RWPE2 (cell line): ENCODE data around the gene SSC5D.
A peak's percentile ranks its signal among the peaks of the same experiment; 100 is the strongest.

ENCODE experiments used
- ATAC-seq: fragments of 200-7000 bp; cut with Tn5 transposase; 3 replicates; pipeline ENCODE4 v1.9.1; 2021; ENCODE audit warnings: low read depth
- DNase-seq: peaks from one replicate; pipeline ENCODE4 v3.0.0-alpha.2; 2020; ENCODE audit warnings: low spot score
- H3K27ac ChIP-seq: fragments of 450-650 bp; 2 replicates; pipeline ENCODE4 v1.5.1; 2017; ENCODE audit warnings: mild to moderate bottlenecking; ENCODE audit not compliant: poor library complexity, severe bottlenecking
- H3K27me3 ChIP-seq: fragments of 250-450 bp; sonication (Bioruptor Pico); 2 replicates; pipeline ENCODE4 v1.5.1; 2021; ENCODE audit warnings: mild to moderate bottlenecking, moderate library complexity; ENCODE audit not compliant: insufficient read depth, poor library complexity, severe bottlenecking
- H3K36me3 ChIP-seq: fragments of 250-450 bp; sonication (Bioruptor Pico); 2 replicates; pipeline ENCODE4 v1.5.1; 2020; ENCODE audit warnings: low read depth, mild to moderate bottlenecking, moderate library complexity
- H3K4me1 ChIP-seq: fragments of 250-450 bp; sonication (Bioruptor Pico); 2 replicates; pipeline ENCODE4 v1.5.1; 2021; ENCODE audit warnings: mild to moderate bottlenecking, moderate library complexity; ENCODE audit not compliant: insufficient read depth, poor library complexity, severe bottlenecking
- H3K4me3 ChIP-seq: fragments of 250-450 bp; sonication (Bioruptor Pico); 2 replicates; pipeline ENCODE4 v1.5.1; 2021; ENCODE audit warnings: mild to moderate bottlenecking, moderate library complexity; ENCODE audit not compliant: severe bottlenecking
- H3K9me3 ChIP-seq: fragments of 250-450 bp; sonication (Bioruptor Pico); 2 replicates; pipeline ENCODE4 v1.5.1; 2021; ENCODE audit warnings: mild to moderate bottlenecking, moderate library complexity; ENCODE audit not compliant: severe bottlenecking
- TF ChIP-seq, protein P1 (sequence below): fragments of 450-650 bp; IDR thresholded peaks from one replicate; pipeline ENCODE4 v1.5.1; 2017; ENCODE audit warnings: mild to moderate bottlenecking, moderate library complexity; ENCODE audit not compliant: poor library complexity, severe bottlenecking

SSC5D gene

DNA sequence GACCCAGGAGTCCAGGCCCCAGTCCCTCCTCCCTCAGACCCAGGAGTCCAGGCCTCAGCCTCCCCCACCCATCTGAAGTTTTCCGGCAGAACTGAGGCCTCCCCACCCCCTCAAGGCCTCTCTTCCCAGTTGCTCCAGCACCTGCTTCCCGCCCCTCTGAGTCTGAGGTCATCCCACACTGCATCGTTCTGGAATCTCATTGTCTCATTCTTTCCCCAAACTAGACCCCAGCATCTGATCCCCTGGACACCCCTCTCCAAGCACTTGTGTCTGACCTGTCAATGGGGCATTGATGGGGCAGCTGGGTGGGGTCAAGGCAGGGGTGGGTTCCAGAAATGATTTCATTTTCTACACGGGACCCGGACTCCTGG lies 49.5 kb downstream of the SSC5D start:
- TF ChIP-seq, protein P1, sequence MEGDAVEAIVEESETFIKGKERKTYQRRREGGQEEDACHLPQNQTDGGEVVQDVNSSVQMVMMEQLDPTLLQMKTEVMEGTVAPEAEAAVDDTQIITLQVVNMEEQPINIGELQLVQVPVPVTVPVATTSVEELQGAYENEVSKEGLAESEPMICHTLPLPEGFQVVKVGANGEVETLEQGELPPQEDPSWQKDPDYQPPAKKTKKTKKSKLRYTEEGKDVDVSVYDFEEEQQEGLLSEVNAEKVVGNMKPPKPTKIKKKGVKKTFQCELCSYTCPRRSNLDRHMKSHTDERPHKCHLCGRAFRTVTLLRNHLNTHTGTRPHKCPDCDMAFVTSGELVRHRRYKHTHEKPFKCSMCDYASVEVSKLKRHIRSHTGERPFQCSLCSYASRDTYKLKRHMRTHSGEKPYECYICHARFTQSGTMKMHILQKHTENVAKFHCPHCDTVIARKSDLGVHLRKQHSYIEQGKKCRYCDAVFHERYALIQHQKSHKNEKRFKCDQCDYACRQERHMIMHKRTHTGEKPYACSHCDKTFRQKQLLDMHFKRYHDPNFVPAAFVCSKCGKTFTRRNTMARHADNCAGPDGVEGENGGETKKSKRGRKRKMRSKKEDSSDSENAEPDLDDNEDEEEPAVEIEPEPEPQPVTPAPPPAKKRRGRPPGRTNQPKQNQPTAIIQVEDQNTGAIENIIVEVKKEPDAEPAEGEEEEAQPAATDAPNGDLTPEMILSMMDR = no peak
- Histone ChIP-seq H3K27ac (no peak overlapping the region), H3K27me3 (no peaks in the 10 kb centered on the region), H3K4me3 (no peak overlapping the region), H3K36me3 (no peaks in the 10 kb centered on the region), H3K9me3 (no peaks in the 10 kb centered on the region), H3K4me1 (no peaks in the 10 kb centered on the region)
- no peak for DNase-seq
- ATAC-seq = 0 out of 3 replicates have a peak, but pooled peaks have one; percentile 33

DNA sequence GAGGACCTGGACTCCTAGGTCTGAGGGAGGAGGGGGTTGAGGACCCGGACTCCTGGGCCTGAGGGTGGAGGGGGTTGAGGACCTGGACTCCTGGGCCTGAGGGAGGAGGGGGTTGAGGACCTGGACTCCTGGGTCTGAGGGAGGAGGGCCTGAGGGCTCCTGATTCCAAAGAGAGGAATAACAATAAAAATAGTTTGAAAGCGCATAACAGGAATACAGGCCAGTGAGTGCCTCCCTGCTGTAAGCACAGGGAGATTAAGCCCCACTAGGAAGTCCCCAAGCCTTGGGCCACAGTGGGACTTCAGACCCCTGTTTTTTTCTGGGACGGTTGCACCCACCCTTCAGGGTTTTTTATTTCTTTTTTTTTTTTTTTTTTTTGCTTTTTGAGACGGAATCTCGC lies 49.9 kb downstream of the SSC5D start:
- Histone ChIP-seq H3K27ac (no peak overlapping the region), H3K9me3 (no peaks in the 10 kb centered on the region), H3K27me3 (no peaks in the 10 kb centered on the region), H3K4me3 (no peak overlapping the region), H3K4me1 (no peaks in the 10 kb centered on the region), H3K36me3 (no peaks in the 10 kb centered on the region)
- ATAC-seq (no peak), DNase-seq (no peak)
- TF ChIP-seq, protein P1 = no peak

DNA sequence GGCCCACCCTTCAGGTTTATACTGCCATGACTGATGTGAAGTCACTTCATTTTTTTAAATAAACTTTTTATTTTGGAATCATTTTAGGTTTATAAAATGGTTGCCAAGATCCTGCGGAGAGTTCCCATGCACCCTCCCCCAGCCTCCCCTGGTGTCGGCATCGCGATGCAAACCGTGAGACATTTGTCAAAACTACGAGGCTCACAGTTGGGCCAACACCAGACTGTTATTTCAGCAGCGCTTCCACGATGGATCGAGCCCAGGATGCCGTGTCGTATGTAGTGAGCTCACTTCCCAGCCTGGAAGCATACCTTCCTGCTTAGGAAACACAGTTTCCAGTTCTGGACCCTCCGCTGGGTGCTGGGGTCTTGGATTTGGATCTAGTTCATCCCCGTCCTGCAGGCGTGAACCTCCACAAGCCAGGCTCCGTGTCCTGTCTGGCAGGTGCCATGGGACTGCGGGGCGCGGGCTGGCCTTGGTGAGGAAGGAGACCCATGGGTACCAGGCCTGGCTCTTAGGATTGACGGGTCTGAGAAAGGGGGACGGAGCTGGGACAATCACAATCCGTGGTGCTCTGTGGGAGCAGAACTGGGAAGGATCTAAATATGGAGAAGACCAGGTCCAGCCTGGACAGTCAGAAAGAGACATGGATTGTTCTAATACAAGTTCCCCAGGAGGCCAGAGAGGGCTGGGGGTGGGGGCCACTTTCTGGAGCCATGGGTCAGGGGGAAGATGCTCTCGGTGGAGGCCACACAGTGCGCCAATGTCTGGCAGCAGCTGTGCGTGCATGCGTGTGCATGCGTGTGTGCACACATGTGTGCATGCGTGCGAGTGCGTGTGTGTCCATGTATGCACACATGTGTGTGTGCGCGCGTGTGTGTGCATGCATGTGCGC lies 51.1 kb downstream of the SSC5D start:
- Histone ChIP-seq H3K36me3 (no peaks in the 10 kb centered on the region), H3K27ac (no peak overlapping the region), H3K9me3 (no peaks in the 10 kb centered on the region), H3K27me3 (no peaks in the 10 kb centered on the region), H3K4me1 (no peaks in the 10 kb centered on the region), H3K4me3 (no peak overlapping the region)
- DNase-seq (no peak), ATAC-seq (no peak)
- TF ChIP-seq, protein P1 = no peak

- Histone ChIP-seq H3K27ac (no peak overlapping the region), H3K4me1 (no peaks in the 10 kb centered on the region), H3K36me3 (no peaks in the 10 kb centered on the region), H3K9me3 (no peaks in the 10 kb centered on the region), H3K27me3 (no peaks in the 10 kb centered on the region), H3K4me3 (no peak overlapping the region)
- no peak for DNase-seq
- TF ChIP-seq, protein P1 = no peak
- no peak for ATAC-seq
Measured at GRCh38 chr19:55540619-55541018, 52.4 kb downstream of the SSC5D start.

- H3K4me3 ChIP-seq = no peak overlapping the region
- TF ChIP-seq, protein P1 = no peak
- no peak for ATAC-seq
Measured at GRCh38 chr19:55541091-55541490, 52.9 kb downstream of the SSC5D start.

More at GRCh38 chr19:55541091-55541490, 52.9 kb downstream of the SSC5D start:
- no peaks in the 10 kb centered on the region for H3K27me3 ChIP-seq
- H3K27ac ChIP-seq = no peak overlapping the region
- DNase-seq = no peak
- no peaks in the 10 kb centered on the region for H3K4me1 ChIP-seq
- no peaks in the 10 kb centered on the region for H3K9me3 ChIP-seq
- no peaks in the 10 kb centered on the region for H3K36me3 ChIP-seq
